GM18526 (cell line): ENCODE measurements around the gene FLOT1.
A peak's percentile ranks its signal among the peaks of the same experiment; 100 is the strongest.

ENCODE experiments used
- POLR2A ChIP-seq: IDR thresholded peaks from 3 replicates; pipeline ENCODE4 v1.6.1; 2011; ENCODE audit not compliant: insufficient read length; ENCODE audit errors: extremely low read depth

The FLOT1 gene

DNA sequence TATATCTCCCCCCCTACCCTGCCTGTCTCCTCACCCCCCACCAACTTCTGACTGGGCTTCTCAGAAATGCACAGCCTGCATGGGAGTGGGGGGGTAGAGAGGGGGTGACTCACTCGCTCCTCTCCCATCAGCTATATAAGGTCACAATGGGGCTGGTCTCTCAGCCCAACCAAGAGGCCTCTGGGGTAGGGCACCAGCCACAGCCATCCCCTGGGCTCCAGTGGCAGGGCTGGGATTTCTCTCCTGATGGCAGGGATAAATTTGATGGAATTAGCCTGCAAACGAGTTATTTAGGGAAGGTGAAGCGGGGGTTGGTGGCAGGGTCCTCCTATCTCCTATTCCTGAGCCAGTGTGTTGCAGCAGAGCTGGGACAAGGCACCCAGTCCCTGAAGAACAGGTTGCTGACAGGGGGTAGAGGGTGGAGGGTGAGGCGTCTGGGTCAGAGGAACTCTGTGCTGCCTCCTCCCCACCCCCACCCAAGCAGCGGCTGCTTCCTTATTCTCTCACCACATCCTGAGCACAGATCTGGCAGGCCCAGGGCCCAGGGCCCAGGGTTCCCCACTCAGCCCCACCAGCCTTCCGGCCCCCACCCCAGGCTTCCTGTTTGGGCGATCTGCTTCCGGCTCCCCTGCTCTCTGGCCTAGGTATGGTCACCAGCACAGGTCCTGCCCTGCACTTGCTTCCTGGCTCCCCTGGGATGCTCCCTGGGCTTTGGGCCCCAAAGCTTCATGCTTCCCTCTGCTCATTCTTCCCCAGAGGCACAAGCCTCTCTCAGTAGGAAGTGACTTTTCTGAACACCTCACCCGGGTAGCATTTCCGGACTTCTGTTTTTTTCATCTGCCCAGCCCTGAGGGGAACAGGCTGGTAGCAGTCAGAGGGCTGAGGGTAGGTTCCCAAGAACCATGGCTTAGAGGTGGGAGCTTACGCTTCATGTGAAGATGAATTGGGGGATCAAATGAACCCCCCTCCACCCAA lies 60.1 kb downstream of the FLOT1 start:
- TF ChIP-seq POLR2A, result peak; percentile 65

DNA sequence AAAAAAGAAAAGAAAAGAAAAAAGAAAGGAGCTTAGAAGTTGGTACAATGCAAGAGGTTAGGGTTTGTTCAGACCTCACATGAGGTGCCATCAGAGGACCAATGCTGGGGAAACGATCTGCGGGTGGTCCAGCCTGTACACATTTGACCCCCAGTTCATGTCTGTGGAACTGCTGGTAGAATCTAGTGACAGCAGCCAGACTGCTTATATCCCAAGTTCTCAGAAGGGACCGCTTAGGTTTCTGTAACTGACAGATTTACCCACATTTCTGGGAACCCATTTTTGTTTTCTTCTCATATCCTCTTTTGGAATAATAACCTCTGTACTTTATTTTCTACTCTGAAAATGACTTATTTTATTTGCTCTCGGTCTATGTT lies 60.7 kb downstream of the FLOT1 start:
- TF ChIP-seq POLR2A, result no peak

DNA sequence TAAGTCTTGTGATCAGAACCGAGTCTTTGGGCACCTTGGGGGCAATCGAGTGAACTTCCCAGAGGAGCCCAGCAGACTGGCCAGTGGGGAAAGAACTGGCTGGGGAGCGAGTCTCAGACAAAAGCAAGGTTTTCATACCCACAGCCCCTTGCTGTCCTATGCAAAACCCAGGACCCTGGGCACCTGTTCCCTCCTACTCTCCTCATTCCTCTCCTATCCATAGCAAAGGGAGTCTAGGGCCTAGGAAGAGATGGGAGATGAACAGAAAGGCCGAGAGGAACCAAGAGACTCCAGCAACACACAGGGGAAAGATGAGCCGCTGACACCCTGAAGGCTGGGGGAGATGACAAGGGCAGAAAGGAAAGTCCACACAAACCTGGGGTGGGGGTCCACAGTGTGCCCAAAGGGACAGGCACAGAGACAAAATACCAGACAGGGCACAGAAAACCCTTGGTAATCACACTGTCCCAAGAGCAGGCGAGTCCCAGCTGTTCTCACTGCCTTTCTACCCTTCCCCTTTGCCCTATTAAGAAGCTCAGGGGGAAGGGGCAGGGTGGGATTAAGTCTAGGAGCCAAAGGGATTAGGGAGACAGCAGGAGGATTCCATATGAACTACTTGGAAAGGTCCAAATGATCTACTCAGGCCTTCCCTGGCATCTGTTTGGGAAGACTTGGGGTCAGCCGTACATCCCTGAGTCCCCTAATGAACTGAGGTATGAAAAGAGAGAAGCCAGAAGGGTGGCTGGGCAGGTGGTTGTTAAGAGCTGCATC lies 62.5 kb downstream of the FLOT1 start:
- TF ChIP-seq POLR2A, result no peak

DNA sequence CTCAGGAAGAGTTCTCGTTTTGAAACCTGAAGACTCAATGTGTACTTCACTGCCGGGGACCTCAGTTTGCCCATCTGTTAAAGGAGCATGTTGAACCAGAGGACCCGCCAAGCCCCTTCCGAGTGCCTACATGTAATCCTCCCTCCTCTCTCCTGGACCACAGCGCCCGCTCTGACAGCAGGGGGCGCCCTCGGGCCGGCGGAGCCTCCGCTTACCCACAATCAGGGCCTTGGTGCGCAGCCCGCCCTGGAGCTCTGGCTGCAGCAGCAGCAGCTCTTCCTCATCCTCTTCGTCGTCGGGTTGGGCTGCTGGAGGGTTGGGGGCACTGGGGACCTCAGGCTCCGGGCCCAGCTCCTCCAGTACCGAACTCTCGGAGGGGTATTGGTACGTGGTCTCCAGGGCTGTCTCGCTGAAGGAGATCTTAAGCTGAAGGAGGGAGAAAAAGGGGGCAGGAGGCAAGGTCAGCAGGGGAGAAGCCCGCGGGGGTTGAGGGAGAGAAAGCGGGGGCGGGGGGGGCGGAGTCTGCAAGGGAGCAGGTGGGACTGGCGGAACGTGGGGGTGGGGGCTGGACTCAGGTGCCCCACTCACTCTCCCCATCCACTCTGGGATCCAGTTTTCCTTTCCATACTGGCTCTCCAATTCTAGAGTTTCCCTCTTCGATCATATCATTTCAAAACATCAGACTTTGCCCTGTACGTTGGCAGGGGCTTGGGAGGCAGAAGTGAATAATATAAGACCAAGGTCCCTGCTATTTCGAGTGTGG lies 63.3 kb downstream of the FLOT1 start:
- TF ChIP-seq POLR2A, result no peak
